ENCODE results near the gene RNF150.

Gene RNF150

DNA sequence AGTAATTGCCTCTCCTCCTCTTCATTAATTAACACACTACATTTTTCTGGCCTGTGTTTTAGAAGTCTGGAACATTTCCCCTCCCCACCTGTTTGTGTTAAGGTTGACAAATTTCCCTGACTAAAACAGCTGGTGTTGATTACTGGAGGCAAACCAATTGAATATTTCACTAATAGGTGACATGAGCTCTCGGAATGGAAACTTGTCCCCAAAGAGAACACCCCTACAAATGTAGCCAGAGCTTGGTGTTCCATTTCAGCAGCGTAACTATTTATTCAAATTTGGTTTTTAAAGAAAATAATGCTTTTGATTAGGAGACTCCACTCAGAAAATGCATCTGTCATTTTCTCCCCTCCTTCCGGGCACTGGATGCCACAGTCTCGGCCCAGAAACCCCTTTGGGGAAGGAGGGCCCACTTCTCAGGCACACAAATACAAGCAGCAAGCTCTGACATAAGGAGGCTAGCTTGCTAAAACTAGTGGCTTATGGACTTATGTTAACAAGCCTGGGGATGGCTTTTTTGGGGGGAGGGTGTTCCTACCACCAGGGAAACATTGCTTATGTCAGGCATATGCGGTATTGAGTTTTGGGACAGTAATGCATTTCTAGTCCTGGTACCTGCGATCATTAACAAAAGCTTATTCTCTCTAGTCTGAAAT lies 2.2 kb downstream of the RNF150 start:
- DNase-seq = peak; percentile 25

DNA sequence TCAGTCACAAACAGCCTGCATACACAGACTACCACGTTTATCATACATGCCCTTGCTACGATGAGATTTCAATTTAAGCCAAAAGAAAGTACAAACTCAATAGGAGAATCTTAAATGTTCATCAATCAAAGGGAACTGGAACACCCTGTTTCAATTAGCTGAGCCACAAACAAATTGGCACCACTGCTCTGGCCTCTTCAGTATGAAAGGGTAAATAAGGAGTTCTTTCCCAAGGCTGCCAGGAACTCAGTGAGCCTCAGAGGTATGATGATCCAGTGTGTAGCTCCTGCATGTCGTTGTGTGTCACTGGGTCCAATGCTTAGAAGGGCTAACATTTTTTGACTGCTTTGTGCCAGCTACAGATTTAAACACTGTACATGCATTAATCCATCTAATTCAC lies 5.4 kb downstream of the RNF150 start:
- no peak for DNase-seq

DNA sequence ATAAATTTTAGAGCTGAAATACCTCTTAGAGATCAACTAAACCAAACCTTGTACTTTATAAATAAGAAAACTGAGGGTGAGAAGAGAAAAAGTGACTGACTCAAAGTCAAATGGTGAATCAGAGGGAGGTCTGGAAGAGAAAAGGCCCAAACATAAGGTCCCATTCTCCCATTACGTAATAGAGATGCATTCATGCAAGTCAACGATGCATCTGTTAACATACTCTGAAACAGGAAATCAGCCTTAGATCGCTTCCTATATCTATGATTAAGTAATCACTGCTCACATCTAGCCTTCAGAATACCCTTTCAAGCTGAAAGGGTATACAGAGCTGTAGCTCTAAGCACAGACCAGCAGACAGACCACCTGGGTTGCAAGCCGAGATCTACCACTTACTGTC lies 6.5 kb downstream of the RNF150 start:
- no peak for DNase-seq

DNA sequence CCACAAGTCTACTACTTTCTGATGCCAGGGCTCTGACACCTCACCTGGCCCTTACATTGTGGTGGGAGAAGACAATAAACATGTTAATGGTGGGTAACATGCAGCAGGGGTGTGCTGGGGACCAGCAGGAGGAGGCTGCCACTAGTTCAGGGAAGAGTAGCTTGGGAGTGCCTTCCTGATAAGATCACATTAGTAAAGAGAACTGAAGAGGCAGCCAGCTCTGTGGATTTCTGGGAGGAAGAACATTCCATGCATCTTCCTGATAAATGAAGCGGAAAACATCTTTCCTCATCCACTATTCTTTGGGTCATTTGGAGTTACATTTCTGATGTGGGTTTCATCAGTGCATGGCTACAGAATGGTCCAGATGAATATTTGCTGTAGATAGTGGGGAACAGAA lies 9.0 kb downstream of the RNF150 start:
- DNase-seq = no peak

DNA sequence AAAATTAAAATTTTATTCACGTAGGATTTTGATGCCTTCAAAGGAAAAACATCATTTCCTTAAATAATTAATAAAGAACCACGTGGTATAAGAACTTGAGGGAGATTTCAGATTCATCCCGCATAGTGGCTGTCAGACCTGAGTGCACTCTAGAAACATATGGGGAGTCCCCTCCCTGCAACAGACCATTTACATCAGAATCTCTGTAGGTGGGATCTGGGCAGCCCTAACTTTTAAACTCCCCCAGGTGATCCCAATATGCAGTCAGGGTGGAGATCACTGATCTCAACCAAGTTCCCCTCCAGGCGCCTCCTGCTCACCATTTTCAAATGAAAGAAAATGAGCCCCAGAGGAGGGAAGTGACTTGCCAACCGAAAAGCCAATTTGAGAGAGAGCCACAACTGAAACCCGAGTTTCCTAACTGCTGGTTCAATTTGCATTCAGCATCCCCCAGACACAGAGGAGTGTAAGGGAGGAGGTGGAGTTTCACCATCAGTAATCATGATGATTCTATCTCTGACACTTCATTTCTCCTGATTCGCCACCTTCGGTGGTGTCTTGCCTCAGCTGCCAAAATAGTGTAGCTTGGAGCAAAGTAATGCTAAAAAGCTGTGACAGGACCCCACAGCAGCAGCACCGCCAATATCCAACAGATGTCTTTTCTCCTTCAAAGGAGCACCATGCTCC lies 11.4 kb downstream of the RNF150 start:
- no peak for DNase-seq

DNA sequence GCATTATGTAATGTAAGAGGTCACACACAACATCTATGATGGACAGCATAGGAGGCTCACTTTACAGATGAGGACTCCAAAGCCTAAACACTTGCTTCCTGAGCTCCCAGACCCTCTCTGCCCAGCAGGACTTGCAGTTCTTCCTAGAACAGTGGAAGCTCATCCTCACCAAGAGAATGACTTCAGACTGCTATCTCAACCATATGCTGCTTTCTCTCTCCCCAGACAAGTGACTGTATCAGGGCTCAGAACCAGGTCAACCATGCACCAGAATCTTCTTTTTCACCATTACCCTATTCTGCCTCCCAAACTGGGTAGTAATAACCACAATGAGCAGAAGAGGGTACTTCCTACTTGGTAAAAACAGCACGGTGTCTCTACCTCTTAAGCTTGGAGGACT lies 12.2 kb downstream of the RNF150 start:
- DNase-seq = no peak

DNA sequence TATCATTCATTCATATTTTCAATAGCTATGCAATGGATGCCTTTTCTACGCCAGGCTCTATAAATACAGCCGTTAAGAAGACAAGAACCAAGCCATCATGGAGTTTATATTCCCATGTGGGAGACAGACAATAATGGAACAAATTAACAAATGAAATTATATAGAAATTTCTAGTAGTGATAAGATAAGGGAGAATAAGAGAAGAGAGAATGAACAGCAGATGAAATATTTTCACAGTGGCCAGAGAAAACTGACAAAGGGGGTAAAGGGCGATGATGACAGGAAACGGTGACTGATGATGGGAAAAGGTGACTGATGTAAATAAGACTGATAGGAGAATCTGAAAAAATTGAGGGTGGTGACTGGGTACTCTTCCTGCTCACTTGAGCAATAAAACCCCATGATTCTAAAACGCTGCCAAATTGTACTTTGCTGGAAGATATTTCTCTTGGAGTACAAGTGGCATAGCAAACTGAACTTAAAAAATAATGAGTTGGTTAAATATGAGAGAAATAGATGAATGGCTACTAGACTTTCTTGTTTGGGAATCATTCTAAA lies 13.2 kb downstream of the RNF150 start:
- DNase-seq = no peak

DNA sequence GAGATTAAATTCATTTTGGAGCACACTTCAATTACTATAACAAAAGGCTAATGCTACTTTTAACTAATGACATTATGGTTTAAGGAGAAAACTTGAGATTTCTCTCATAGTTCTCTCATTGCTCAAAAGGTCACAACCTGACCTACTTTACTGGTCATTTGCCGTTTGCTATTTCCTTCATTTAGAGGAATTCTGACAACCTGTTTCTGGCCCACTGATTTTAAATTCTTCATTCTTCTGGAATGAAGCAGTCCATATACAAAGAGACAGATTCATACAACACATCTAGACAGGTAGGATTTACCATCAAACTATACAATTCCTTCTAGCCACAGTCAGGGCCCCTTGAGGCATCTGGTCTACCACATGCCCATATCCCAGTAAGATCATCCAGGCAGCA lies 14.2 kb downstream of the RNF150 start:
- no peak for DNase-seq

DNA sequence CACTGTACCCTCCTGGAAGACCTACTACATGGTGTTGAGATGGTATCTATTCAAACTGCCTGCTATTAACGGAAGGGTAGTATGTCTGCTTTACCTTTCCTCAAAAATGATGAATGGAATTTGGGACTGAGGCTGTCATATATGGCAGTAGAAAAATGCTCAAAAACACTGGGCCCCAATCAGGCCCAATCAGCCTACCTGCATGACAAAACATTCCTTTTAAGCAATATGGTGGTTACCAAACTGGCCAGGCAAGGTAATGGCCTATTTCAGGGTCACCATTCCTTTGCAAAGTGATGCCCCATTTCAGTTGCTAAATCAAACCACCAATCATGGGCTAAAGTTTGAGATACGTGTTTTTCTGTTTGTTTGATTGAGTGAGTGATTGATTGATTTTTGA lies 14.9 kb downstream of the RNF150 start:
- DNase-seq = no peak

DNA sequence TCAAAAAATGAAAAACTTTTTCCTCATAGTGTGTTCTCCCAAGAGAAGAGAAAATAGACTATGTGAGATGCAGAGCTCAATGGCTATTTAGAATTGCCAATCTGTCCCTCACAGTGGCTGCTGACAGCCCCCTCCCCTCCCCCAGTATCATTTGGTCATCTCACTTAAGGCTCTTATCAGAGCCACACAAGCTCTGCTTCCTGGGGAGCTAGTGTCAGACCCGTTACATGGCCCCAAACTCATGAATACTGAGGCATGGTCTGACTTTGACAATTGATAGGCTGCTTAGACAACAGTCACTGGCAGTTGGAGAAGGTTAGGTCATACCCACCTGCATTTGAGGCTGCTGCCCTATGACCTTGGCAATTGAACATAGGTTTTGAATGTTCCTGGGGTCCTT lies 15.3 kb downstream of the RNF150 start:
- no peak for DNase-seq

DNA sequence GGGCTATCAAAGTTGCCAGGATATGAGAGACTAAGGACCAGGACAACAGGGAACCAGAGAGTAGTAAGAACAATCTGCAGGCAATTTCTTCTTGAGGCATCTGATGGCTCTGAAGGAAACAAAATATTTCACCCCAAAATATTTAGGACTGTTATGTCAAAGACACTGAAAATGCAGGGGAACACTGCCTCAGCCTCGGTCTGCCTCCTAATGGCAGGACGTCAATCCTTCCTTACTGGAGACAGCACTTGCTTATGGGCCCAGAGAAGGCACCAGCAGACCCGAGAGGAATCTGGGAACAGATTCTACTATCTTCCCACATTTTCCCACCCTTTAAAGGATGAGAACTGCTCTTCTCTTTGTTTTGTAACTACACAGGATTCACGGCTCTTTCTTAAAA lies 23.3 kb downstream of the RNF150 start:
- DNase-seq = no peak

DNA sequence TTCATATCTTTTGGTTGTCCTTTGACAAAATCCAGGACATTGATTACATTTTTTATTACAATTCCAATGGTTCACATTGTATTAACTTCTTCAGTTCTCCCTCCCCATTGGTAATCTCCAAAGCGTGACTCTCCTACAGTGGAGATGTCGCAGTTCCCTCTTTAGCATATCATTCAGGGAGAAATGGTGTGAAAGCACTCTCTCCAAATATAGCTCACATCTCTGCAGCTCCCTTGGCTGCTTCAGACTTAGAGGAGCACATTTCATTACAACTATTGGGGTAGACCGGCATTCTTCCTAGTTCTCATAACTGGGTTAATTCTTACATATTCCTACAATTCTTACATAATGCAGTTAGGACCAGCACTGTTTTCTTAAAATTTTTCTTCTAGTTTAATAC lies 25.3 kb downstream of the RNF150 start:
- no peak for DNase-seq

DNA sequence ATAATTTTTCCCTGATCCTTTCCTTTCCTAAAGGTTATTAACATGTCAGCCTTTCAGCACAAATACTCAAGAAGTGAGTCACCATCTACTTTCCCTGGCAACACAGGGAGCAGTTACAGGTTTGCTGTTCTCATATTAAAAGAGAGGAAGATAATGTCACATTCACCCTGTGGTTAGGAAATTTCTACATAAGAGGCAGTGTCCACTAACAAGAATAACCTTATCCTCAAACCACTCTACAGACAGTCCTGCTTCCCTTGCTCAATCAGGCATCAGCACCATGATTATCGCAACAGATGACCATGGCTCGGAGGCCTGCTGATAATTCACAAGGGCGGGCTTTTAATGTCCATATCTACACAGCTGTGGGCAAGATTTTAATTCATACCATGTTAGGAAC lies 30.9 kb downstream of the RNF150 start:
- DNase-seq = no peak

DNA sequence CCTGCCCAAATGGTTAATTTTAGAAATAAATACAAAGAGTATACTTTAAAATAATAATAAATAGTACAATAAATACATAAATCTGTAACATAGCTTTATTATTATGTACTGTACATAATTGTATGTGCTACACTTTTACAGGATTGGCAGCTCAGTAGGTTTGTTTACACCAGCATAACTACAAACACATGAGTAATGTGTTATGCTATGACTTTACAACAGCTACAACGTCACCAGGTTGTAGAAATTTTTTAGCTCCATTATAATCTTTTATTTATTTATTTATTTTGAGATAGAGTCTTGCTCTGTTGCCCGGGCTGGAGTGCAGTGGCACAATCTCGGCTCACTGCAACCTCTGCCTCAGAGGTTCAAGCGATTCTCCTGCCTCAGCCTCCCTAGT lies 31.8 kb downstream of the RNF150 start:
- DNase-seq = no peak

DNA sequence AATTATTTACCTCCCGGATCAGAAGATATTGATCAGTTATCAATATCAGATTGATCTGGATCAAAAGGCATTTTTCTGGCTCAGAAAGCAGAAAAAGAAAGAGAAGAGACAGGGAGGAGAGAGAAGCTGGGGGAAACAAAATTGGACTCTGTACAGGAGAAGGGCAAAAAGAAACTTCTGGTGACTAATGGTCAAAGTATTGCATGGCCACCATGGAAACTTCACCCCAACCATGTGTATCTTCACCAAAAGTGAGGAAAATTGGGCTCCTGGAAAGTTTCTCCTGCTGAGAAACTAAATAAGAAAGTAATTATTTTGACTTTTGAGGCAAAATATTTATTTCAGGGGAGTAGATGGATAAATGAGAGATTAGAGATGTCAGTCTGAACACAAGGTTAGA lies 33.9 kb downstream of the RNF150 start:
- no peak for DNase-seq

DNA sequence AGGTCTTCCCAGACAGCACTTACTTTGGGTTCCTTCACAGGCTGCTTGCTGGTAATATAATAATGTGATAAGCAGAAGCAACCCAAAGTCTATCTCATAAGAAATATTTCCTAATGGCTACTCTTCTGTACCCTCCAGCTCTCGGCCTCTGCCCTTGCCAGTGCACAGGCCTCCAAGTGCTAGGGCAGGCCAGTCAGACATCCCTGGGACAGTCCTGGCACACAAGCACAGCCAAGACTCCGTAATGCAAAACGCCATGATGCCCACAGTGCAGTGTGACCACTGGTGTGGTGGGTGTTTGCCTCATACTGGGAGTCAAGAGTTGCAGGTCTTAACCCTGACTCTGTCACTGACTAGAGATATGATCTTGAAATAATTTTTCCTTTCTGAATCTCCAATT lies 35.1 kb downstream of the RNF150 start:
- DNase-seq = no peak

DNA sequence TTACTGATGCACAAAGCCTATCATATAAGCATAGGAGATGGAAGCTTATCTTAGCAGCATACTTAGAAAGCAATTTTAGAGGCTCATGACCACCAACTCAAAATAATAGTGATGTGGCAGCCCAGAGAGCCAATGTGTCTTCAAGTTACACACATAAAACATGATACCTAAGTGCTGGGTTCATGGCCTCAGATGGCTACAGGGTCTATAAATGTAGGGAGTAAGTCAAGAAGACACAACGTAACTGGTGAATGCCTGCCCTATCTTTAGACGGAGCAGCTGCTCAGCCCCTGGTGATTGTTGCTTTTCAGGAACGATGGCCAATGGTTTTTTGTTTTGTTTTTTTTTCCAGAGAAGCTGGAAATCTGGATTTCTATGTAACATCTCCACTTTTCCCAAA lies 42.8 kb downstream of the RNF150 start:
- DNase-seq = no peak

DNA sequence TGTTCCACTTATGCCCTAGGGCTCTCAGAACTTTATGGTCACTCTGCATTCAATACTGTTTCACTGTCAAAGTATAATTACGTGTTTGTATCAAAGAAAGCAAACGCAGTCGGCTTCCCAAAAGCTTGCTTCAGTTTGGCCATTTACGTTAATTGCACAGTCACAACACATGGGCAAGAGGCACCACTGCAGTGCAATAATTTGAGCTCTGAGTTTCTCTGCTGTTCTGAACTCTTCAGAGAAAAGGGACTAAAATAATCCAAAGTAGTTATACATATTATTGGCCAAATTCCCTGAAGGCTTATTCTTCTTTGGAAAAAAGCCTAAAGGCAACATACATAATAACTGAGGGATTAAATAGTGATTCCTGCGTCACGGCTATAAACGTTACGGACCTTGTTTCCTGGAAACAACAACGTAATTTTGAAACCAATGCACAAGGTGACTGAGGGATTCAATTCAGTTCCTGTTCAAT lies 51.3 kb downstream of the RNF150 start:
- peak; percentile 23 for DNase-seq

DNA sequence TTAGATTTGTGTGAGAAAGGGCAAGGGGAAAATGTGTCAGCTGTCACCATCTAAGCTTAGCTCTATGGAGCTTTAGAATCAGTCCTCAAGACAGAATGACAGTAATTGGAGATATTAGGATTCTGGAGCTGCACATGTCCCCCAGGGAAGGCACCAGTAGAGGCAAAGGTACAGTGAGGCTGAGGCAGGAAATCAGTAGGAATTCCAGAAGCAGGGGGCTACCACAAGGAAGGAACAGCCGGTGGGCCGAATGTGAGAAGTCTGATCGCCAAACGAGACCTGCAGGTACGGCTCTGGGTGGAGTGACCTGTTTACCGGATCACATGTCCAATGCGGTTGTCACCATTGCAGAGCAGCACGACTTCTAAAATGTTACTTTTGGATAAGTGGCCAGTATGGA lies 52.6 kb downstream of the RNF150 start:
- DNase-seq = no peak

DNA sequence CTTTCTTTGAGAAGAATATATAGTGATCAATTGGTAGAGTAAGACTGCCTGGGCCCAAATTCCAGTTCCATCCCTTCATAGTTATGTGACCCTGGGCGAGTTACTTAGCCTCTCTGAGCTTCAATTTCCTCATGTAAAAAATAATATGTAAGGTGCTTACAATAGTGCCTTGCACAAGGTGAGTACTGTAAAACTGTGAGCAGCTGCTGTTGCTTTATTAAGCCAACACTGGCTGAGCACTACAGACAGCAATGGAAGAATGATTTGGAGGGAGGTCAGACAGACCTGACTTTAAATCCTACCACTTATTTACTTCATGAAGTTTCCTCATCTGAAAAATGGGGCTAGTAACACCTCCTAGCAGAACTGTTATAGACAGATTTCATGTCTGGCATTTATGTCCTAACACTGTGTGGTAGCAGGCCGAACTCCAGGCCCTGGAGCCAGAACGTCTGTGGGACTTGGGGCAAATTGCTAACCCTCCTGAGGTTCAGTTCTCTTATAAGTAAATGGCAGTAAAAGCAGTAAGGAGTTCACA lies 53.8 kb downstream of the RNF150 start:
- DNase-seq = no peak

DNA sequence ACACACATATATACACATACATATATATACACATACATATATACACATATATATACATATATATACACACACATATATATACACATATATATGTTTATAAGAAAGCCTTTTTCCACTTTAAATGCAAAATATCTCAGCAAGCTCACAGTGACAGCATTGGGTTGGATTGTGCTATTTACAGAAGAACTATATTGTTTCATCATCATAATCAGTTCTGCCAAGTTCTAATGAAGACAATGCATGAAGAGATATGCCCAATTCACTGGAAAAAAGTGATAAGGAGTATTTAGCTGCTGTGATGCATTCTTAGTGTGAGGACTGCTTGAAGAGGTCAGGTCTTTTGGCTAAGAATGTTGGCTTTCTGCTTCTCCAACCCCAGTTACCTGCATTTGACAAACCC lies 54.4 kb downstream of the RNF150 start:
- no peak for DNase-seq

DNA sequence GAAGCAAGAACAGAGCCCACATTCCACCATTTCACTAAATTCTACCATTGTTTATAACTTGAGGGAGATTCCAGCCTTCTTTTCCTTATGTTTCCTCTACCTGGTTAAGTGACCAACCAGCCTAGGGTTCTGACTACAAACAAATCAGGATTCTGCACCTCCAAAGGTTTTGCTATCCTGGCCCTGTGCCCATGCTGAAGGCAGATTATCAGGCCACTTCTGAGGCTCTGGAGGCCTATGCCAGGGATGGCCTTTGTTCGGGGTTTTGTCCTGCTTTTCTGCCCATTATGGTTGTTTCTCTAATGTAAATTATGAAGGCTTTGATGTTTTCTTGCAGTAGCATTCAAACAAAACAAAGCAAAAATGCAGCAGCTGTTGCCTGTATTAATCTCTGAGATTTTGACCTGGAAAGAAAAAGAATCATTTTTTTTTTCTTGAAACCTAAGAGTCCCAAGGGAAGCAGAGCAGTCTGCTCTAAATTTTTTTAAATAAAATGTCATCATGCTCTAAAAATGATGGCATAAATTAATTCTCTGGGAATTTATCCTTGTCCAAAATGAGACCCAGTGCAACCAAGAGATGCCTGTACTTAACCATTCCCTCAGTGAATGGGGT lies 55.6 kb downstream of the RNF150 start:
- DNase-seq = no peak

DNA sequence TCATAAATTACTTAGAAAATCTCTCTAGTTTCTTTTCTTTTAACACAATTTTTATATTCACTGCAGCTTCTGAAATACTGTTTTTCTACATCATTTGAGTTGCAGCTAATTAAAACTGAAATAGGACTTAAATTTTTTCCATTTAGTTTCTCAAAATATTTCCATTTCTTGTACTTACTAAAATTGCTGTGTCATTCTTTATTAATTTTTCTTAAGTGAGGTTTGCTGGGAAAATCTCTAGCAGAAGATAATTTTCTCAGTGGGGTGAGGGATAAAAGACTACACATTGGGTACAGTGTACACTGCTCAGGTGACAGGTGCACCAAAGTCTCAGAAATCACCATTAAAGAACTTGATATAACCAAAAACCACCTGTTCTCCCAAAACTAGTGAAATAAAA lies 57.7 kb downstream of the RNF150 start:
- no peak for DNase-seq

Measured in right hindlimb (tissue), 1 donor.